Mucosa of rectum (tissue), 2 donors: ENCODE results near the gene SSPN.

ENCODE experiments used
- H3K27ac ChIP-seq, 2 donors: one replicate each; pipeline ENCODE4 v1.7.0; 2013; ENCODE audit warnings: inconsistent platforms in 2 of 2, low read depth in 2 of 2, low read length in 2 of 2
- H3K27me3 ChIP-seq, 2 donors: one replicate each; pipeline ENCODE4 v1.7.0; 2013; ENCODE audit warnings: low read length in 2 of 2; ENCODE audit not compliant: control insufficient read depth in 2 of 2, insufficient read depth in 2 of 2
- H3K36me3 ChIP-seq, 2 donors: one replicate each; pipeline ENCODE4 v1.7.0; 2013; ENCODE audit warnings: low read length in 2 of 2; ENCODE audit not compliant: control insufficient read depth in 2 of 2, insufficient read depth in 2 of 2
- H3K4me1 ChIP-seq, 2 donors: one replicate each; pipeline ENCODE4 v1.7.0; 2013; ENCODE audit warnings: low read length in 2 of 2, mild to moderate bottlenecking in 1 of 2; ENCODE audit not compliant: control insufficient read depth in 2 of 2, insufficient read depth in 2 of 2
- H3K4me3 ChIP-seq, 2 donors: one replicate each; pipeline ENCODE4 v1.7.0; 2013; ENCODE audit warnings: low read length in 2 of 2
- H3K9ac ChIP-seq, 2 donors: one replicate each; pipeline ENCODE4 v1.7.0; 2013; ENCODE audit warnings: low read length in 2 of 2, low read depth in 1 of 2, mild to moderate bottlenecking in 1 of 2
- H3K9me3 ChIP-seq, 2 donors: one replicate each; pipeline ENCODE4 v1.7.0; 2013; ENCODE audit warnings: low read length in 2 of 2; ENCODE audit not compliant: control insufficient read depth in 2 of 2
- donor health status: healthy.
- donor health status: Normal muscosa, but diverticular disease.

SSPN gene

GRCh38 chr12:26162174-26162573, 33.2 kb upstream of the SSPN start:
- H3K9ac ChIP-seq, result no peak overlapping the region
- H3K27ac ChIP-seq, result no peak overlapping the region
- peaks cover 3 to 7% of the 10 kb centered on the region in 2 donors for H3K4me1 ChIP-seq
- no peaks in the 10 kb centered on the region for H3K27me3 ChIP-seq
- H3K36me3 ChIP-seq, result no peaks in the 10 kb centered on the region
- H3K9me3 ChIP-seq, result no peaks in the 10 kb centered on the region
- no peak overlapping the region for H3K4me3 ChIP-seq

GRCh38 chr12:26162905-26163304, 32.5 kb upstream of the SSPN start:
- Histone ChIP-seq H3K27ac (no peak overlapping the region), H3K36me3 (no peaks in the 10 kb centered on the region), H3K4me1 (peaks cover 3 to 7% of the 10 kb centered on the region in 2 donors), H3K27me3 (no peaks in the 10 kb centered on the region), H3K9ac (no peak overlapping the region), H3K9me3 (no peaks in the 10 kb centered on the region), H3K4me3 (no peak overlapping the region)

GRCh38 chr12:26164118-26164517, 31.3 kb upstream of the SSPN start:
- Histone ChIP-seq H3K9ac (no peak overlapping the region), H3K4me1 (no peaks in the 10 kb centered on the region), H3K4me3 (no peak overlapping the region), H3K9me3 (no peaks in the 10 kb centered on the region), H3K27me3 (no peaks in the 10 kb centered on the region), H3K27ac (no peak overlapping the region), H3K36me3 (no peaks in the 10 kb centered on the region)

GRCh38 chr12:26172013-26172412, 23.4 kb upstream of the SSPN start:
- H3K9ac ChIP-seq, result no peak overlapping the region
- no peaks in the 10 kb centered on the region for H3K36me3 ChIP-seq
- no peaks in the 10 kb centered on the region for H3K27me3 ChIP-seq
- no peak overlapping the region for H3K4me3 ChIP-seq
- H3K9me3 ChIP-seq, result no peaks in the 10 kb centered on the region
- H3K27ac ChIP-seq, result no peak overlapping the region
- peaks cover 0 to 15% of the 10 kb centered on the region in 2 donors for H3K4me1 ChIP-seq

DNA sequence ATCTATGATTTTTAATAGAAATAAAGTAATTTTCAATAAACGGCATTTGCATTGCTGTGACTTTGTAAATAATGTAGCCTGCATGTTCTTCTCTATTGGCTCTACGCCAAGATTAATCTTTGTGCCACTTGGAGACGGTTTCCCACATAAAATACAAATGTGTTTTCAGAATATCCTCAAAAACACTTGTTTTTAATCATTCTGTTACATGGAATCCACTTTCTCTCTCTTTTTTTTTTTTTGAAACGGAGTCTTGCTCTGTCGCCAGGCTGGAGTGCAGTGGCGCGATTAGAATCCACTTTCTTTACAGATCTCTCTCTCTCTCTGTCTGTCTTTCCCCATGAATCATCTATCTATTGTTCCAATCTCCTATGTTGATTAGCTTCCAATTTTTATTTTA, 22.8 kb upstream of the SSPN start:
- H3K9ac ChIP-seq, result no peak overlapping the region
- H3K4me3 ChIP-seq, result no peak overlapping the region
- H3K36me3 ChIP-seq, result no peaks in the 10 kb centered on the region
- no peak overlapping the region for H3K27ac ChIP-seq
- peaks cover 2 to 21% of the 10 kb centered on the region in 2 donors for H3K4me1 ChIP-seq
- H3K9me3 ChIP-seq, result no peaks in the 10 kb centered on the region
- H3K27me3 ChIP-seq, result no peaks in the 10 kb centered on the region

GRCh38 chr12:26172946-26173552, 22.3 kb upstream of the SSPN start:
- Histone ChIP-seq H3K27me3 (no peaks in the 10 kb centered on the region), H3K4me3 (peak overlapping the region in 1 of 2 donors; percentile 29), H3K9ac (no peak overlapping the region), H3K9me3 (no peaks in the 10 kb centered on the region), H3K27ac (peak overlapping the region; percentile 30 to 33), H3K4me1 (peaks cover 7 to 26% of the 10 kb centered on the region in 2 donors), H3K36me3 (no peaks in the 10 kb centered on the region)

DNA sequence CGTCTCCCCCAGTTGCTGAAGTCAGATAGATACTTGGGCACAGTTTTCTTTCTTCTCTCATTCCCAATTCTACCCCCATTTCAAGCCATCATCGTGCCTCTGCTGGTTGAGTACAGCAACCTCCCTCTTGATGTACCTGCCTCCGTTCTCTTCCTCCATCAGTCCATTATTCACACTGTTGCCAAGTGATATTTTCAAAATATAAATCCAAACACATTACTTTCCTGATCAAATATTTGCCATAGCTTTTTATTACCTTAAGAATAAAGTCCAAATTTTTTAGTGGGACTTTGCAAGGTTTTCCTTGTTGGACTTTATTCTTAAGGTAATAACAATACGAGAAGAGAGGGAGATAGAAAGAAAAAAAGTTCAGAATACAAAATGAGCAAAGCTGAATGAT, 18.6 kb upstream of the SSPN start:
- H3K9me3 ChIP-seq, result no peaks in the 10 kb centered on the region
- no peaks in the 10 kb centered on the region for H3K27me3 ChIP-seq
- peak overlapping the region; percentile 71 to 85 for H3K27ac ChIP-seq
- no peaks in the 10 kb centered on the region for H3K36me3 ChIP-seq
- peaks cover 9 to 26% of the 10 kb centered on the region in 2 donors for H3K4me1 ChIP-seq
- peak overlapping the region in 1 of 2 donors; percentile 56 for H3K4me3 ChIP-seq
- H3K9ac ChIP-seq, result peak overlapping the region in 1 of 2 donors; percentile 26

GRCh38 chr12:26177283-26177682, 18.1 kb upstream of the SSPN start:
- Histone ChIP-seq H3K9ac (peak overlapping the region in 1 of 2 donors; percentile 26), H3K36me3 (no peaks in the 10 kb centered on the region), H3K27me3 (no peaks in the 10 kb centered on the region), H3K4me1 (peaks cover 9 to 26% of the 10 kb centered on the region in 2 donors), H3K27ac (peak overlapping the region; percentile 71 to 85), H3K4me3 (peak overlapping the region; percentile 18 to 56), H3K9me3 (no peaks in the 10 kb centered on the region)

DNA sequence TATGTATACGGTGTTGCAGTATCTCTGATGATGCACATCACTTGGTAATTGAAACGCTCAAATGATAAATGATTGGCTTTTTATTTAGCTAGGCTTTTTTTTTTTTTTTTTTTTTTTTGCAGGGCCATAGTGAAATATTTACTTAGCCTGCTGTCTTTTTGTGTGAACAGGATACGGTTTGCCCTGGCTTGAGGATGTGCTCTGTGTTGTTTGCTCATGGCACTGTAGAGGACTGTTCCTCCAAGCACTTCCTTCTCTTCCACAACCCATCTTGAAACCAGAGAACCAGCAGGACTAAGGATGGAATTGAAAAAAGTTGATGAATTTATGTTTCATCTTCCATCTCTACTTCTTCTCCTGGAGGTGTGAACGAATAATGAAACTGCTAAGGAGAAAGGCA, 15.5 kb upstream of the SSPN start:
- Histone ChIP-seq H3K36me3 (no peaks in the 10 kb centered on the region), H3K27ac (no peak overlapping the region), H3K4me1 (peaks cover 9 to 19% of the 10 kb centered on the region in 2 donors), H3K27me3 (no peaks in the 10 kb centered on the region), H3K4me3 (no peak overlapping the region), H3K9ac (no peak overlapping the region), H3K9me3 (no peaks in the 10 kb centered on the region)

DNA sequence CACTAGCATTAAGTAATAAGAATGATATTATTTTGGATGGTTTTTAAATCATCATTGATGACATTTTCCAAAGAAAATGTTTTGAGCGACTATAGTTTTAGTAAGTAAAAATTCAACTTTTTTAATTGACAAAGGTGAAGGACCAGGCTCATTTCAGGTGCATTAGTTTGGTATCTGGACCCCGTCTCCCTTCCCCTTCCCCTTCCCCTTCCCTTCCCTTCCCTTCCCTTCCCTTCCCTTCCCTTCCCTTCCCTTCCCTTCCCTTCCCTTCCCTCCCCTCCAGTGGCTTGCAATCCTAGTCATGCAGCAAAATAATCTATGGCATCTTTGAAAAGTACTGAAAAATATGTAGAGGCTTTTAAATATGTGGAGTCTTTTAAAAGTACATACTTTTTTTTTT, 13.0 kb upstream of the SSPN start:
- no peaks in the 10 kb centered on the region for H3K27me3 ChIP-seq
- no peak overlapping the region for H3K27ac ChIP-seq
- peaks cover 6 to 7% of the 10 kb centered on the region in 2 donors for H3K4me1 ChIP-seq
- H3K36me3 ChIP-seq, result no peaks in the 10 kb centered on the region
- H3K9ac ChIP-seq, result no peak overlapping the region
- no peak overlapping the region for H3K4me3 ChIP-seq
- no peaks in the 10 kb centered on the region for H3K9me3 ChIP-seq
